ENCODE measurements around the gene LMAN2.

DNA sequence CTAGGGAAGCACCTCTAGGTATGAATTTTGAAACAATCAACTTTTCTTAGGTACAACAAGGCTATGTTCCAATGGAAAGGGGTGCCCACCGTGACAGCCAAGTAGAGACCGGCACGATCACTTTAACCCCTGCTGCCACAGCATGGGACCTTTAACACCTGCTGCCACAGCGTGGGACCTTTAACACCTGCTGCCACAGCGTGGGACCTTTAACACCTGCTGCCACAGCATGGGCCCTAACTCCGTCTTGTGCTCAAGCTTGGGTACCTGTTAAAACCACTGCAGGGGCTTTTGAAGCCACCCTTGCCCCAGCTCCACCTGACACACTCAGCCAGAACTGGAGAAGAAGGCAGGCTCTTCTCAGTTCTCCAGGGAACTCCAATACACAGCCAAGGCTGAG lies 21.6 kb downstream of the LMAN2 start:
- TF ChIP-seq, protein P1, sequence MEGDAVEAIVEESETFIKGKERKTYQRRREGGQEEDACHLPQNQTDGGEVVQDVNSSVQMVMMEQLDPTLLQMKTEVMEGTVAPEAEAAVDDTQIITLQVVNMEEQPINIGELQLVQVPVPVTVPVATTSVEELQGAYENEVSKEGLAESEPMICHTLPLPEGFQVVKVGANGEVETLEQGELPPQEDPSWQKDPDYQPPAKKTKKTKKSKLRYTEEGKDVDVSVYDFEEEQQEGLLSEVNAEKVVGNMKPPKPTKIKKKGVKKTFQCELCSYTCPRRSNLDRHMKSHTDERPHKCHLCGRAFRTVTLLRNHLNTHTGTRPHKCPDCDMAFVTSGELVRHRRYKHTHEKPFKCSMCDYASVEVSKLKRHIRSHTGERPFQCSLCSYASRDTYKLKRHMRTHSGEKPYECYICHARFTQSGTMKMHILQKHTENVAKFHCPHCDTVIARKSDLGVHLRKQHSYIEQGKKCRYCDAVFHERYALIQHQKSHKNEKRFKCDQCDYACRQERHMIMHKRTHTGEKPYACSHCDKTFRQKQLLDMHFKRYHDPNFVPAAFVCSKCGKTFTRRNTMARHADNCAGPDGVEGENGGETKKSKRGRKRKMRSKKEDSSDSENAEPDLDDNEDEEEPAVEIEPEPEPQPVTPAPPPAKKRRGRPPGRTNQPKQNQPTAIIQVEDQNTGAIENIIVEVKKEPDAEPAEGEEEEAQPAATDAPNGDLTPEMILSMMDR (IDR thresholded peaks at IDR 0.05): no peak
- no peak for TF ChIP-seq POLR2A (IDR thresholded peaks at IDR 0.05)
